ENCODE results near the gene P2RY13.

The P2RY13 gene

GRCh38 chr3:151321526-151321925 lies 7.8 kb downstream of the P2RY13 start:
- no peak for DNase-seq (ENCODE audit: low read depth in 1 of 2, low spot score in 1 of 2)

GRCh38 chr3:151320131-151320530 lies 9.2 kb downstream of the P2RY13 start:
- no peak for DNase-seq (ENCODE audit: low read depth in 1 of 2, low spot score in 1 of 2)

- no peak for DNase-seq (ENCODE audit: low read depth in 1 of 2, low spot score in 1 of 2)
These were observed 9.7 kb downstream of the P2RY13 start for GRCh38 chr3:151319628-151320027.

GRCh38 chr3:151318991-151319390 lies 10.4 kb downstream of the P2RY13 start:
- DNase-seq (ENCODE audit: low read depth in 1 of 2, low spot score in 1 of 2), result no peak

GRCh38 chr3:151318313-151318712 lies 11.0 kb downstream of the P2RY13 start:
- DNase-seq (ENCODE audit: low read depth in 1 of 2, low spot score in 1 of 2), result no peak

- no peak for DNase-seq (ENCODE audit: low read depth in 1 of 2, low spot score in 1 of 2)
These were observed 12.9 kb downstream of the P2RY13 start, which contains the start of gene GPR87 for GRCh38 chr3:151316267-151316991. TSS of gene GPR87 (minus strand) at chr3:151316820. CDS start at chr3:151300100, 16,720 bp downstream.

- DNase-seq (ENCODE audit: low read depth in 1 of 2, low spot score in 1 of 2), result no peak
These were observed 13.5 kb downstream of the P2RY13 start for GRCh38 chr3:151315846-151316245.

- DNase-seq (ENCODE audit: low read depth in 1 of 2, low spot score in 1 of 2), result no peak
These were observed 14.2 kb downstream of the P2RY13 start for GRCh38 chr3:151315136-151315535.

GRCh38 chr3:151314593-151314992 lies 14.8 kb downstream of the P2RY13 start:
- DNase-seq (ENCODE audit: low read depth in 1 of 2, low spot score in 1 of 2), result no peak

GRCh38 chr3:151314137-151314536 lies 15.2 kb downstream of the P2RY13 start:
- no peak for DNase-seq (ENCODE audit: low read depth in 1 of 2, low spot score in 1 of 2)

GRCh38 chr3:151312972-151313371 lies 16.4 kb downstream of the P2RY13 start:
- no peak for DNase-seq (ENCODE audit: low read depth in 1 of 2, low spot score in 1 of 2)

GRCh38 chr3:151309566-151309965 lies 19.8 kb downstream of the P2RY13 start:
- DNase-seq (ENCODE audit: low read depth in 1 of 2, low spot score in 1 of 2), result no peak

GRCh38 chr3:151307583-151308488 lies 21.5 kb downstream of the P2RY13 start:
- no peak for DNase-seq (ENCODE audit: low read depth in 1 of 2, low spot score in 1 of 2)

GRCh38 chr3:151307131-151307530 lies 22.2 kb downstream of the P2RY13 start:
- no peak for DNase-seq (ENCODE audit: low read depth in 1 of 2, low spot score in 1 of 2)

GRCh38 chr3:151306168-151306810 lies 23.1 kb downstream of the P2RY13 start:
- no peak for DNase-seq (ENCODE audit: low read depth in 1 of 2, low spot score in 1 of 2)

- DNase-seq (ENCODE audit: low read depth in 1 of 2, low spot score in 1 of 2), result no peak
These were observed 23.6 kb downstream of the P2RY13 start for GRCh38 chr3:151305775-151306151.

GRCh38 chr3:151305060-151305774 lies 24.1 kb downstream of the P2RY13 start:
- no peak for DNase-seq (ENCODE audit: low read depth in 1 of 2, low spot score in 1 of 2)

GRCh38 chr3:151303751-151304150 lies 25.6 kb downstream of the P2RY13 start:
- no peak for DNase-seq (ENCODE audit: low read depth in 1 of 2, low spot score in 1 of 2)

GRCh38 chr3:151301787-151302186 lies 27.6 kb downstream of the P2RY13 start:
- DNase-seq (ENCODE audit: low read depth in 1 of 2, low spot score in 1 of 2), result no peak

GRCh38 chr3:151300539-151300938 lies 28.8 kb downstream of the P2RY13 start:
- no peak for DNase-seq (ENCODE audit: low read depth in 1 of 2, low spot score in 1 of 2)

GRCh38 chr3:151299006-151299405 lies 30.3 kb downstream of the P2RY13 start:
- no peak for DNase-seq (ENCODE audit: low read depth in 1 of 2, low spot score in 1 of 2)
